GM12878 (cell line): ENCODE results near the gene YBX3.
"Not testable (repeated sequence)": the region's sequence is repeated elsewhere in the genome, so short reads cannot be mapped to it uniquely, and the experiment has no call there.

Experiments used
- ASH2L ChIP-seq: fragments of 300-600, 200-600 bp; sonication (generic); IDR thresholded peaks from 2 replicates; pipeline ENCODE4 v1.6.1; 2017; ENCODE audit warnings: low read depth, mild to moderate bottlenecking, borderline replicate concordance
- DPF2 ChIP-seq: fragments of 450-650 bp; IDR thresholded peaks from 2 replicates; pipeline ENCODE4 v1.6.1; 2017; ENCODE audit warnings: mild to moderate bottlenecking
- EP300 ChIP-seq, 2 experiments: fragments of 150-350 bp in 1 of 2; IDR thresholded peaks; 2 replicates each; pipeline ENCODE4 v1.6.1; 2011 to 2012; ENCODE audit warnings: low read depth in 2 of 2, low read length in 2 of 2, borderline replicate concordance in 1 of 2, improper control_type of control experiment in 1 of 2, inconsistent platforms in 1 of 2; ENCODE audit not compliant: control insufficient read depth in 1 of 2
- EZH2 ChIP-seq: IDR thresholded peaks from 2 replicates; pipeline ENCODE4 v1.6.1; 2012; ENCODE audit warnings: low read depth, mild to moderate bottlenecking, control low read depth, inconsistent platforms, low read length, borderline replicate concordance; ENCODE audit not compliant: control insufficient read depth
- GATAD2B ChIP-seq: fragments of 450-650 bp; conservative IDR thresholded peaks from 2 replicates; pipeline ENCODE4 v1.6.1; 2017; ENCODE audit warnings: low read depth, mild to moderate bottlenecking, moderate library complexity
- TF ChIP-seq, protein P1 (sequence below), 3 experiments: IDR thresholded peaks in 2 of 3; conservative IDR thresholded peaks in 1 of 3; 2 replicates each; pipeline ENCODE4 v1.5.1; 2011; ENCODE audit warnings: low read depth in 3 of 3, low read length in 3 of 3, mild to moderate bottlenecking in 3 of 3, control low read depth in 2 of 3, moderate library complexity in 2 of 3, inconsistent platforms in 1 of 3, mixed read lengths in 1 of 3; ENCODE audit not compliant: control insufficient read depth in 2 of 3, insufficient read depth in 1 of 3; ENCODE audit errors: extremely low read depth in 1 of 3

DNA sequence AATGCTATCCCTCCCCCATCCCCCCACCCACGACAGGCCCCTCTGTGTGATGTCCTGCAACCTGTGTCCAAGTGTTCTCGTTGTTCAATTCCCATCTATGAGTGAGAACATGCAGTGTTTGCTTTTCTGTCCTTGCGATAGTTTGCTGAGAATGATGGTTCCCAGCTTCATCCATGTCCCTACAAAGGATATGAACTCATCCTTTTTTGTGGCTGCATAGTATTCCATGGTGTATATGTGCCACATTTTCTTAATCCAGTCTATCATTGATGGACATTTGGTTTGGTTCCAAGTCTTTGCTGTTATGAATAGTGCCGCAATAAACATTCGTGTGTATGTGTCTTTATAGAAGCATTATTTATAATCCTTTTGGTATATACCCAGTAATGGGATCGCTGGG lies 20.3 kb upstream of the YBX3 start:
- not testable (repeated sequence) for TF ChIP-seq DPF2; GATAD2B; ASH2L; EZH2; EP300 (IDR thresholded peaks at IDR 0.05; ENCODE audit: borderline replicate concordance in 1 of 2, control insufficient read depth in 1 of 2, low read depth in 2 of 2, low read length in 2 of 2)
- TF ChIP-seq, protein P1, sequence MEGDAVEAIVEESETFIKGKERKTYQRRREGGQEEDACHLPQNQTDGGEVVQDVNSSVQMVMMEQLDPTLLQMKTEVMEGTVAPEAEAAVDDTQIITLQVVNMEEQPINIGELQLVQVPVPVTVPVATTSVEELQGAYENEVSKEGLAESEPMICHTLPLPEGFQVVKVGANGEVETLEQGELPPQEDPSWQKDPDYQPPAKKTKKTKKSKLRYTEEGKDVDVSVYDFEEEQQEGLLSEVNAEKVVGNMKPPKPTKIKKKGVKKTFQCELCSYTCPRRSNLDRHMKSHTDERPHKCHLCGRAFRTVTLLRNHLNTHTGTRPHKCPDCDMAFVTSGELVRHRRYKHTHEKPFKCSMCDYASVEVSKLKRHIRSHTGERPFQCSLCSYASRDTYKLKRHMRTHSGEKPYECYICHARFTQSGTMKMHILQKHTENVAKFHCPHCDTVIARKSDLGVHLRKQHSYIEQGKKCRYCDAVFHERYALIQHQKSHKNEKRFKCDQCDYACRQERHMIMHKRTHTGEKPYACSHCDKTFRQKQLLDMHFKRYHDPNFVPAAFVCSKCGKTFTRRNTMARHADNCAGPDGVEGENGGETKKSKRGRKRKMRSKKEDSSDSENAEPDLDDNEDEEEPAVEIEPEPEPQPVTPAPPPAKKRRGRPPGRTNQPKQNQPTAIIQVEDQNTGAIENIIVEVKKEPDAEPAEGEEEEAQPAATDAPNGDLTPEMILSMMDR (IDR thresholded peaks at IDR 0.05 in 2 of 3, conservative IDR thresholded peaks at IDR 0.05 in 1 of 3; ENCODE audit: control insufficient read depth in 2 of 3, extremely low read depth in 1 of 3, insufficient read depth in 1 of 3, low read depth in 3 of 3, low read length in 3 of 3): not testable (repeated sequence)
